K562 (cell line): Measurements from ENCODE around the gene GRIK1. TPM values are rescaled to one million over a fixed set of nuclear protein-coding genes. Genes with fewer than 3 reads are reported as not detected.
A peak's percentile ranks its signal among the peaks of the same experiment; 100 is the strongest.

Source experiments
- ATAC-seq: fragments of 200-7000 bp; cut with Tn5 transposase; 3 replicates; pipeline ENCODE4 v1.9.1; 2020; ENCODE audit warnings: moderate library complexity
- BruUV-seq: library from RNA; stranded (reverse); fragments of 400-500 nt; replicated peaks from 2 replicates; lab custom pipeline; 2021; lab: Mats Ljungman, UMichigan
- CTCF ChIA-PET: fragments of 300-600 bp; formaldehyde crosslinking; extraction: SDS; loops from one replicate; lab custom pipeline; 2021; ENCODE audit warnings: low intra/inter-chr PET ratio; lab: Yijun Ruan, JAX
- POLR2A ChIA-PET: fragments of 300-600, 350-650 bp; sonication (Branson Sonifier 250); formaldehyde crosslinking; extraction: SDS; loops from one replicate; lab custom pipeline; 2021; ENCODE audit warnings: antibody characterized with exemption, inconsistent platforms; lab: Yijun Ruan, JAX
- DNase-seq, 4 experiments: peaks; one replicate each; pipeline versions ENCODE4 v3.0.0 to v3.0.0-alpha.2; 2011 to 2018; ENCODE audit warnings: low spot score in 3 of 4, mixed read lengths in 3 of 4; ENCODE audit errors: extremely low read depth in 1 of 4
- FAIRE-seq: peaks from 2 replicates; lab custom pipeline; 2011; peaks lifted over from hg19 to GRCh38; lab: Jason Lieb, UNC
- H2AFZ ChIP-seq: 2 replicates; pipeline ENCODE4 v1.6.0; 2011; ENCODE audit warnings: low read depth, low read length, control low read depth, inconsistent platforms
- H3K27ac ChIP-seq: fragments of 200-600 bp; 3 replicates; pipeline ENCODE4 v1.8.0; 2011; ENCODE audit warnings: low read depth, mild to moderate bottlenecking, control low read depth, inconsistent platforms, low read length, moderate library complexity, mixed read lengths; ENCODE audit errors: extremely low read depth
- H3K27me3 ChIP-seq, 2 experiments: fragments of 300-600 bp in 1 of 2; 2 replicates in 1 of 2; 3 replicates in 1 of 2; pipeline versions ENCODE4 v1.6.0 to v1.8.0; 2011; ENCODE audit warnings: inconsistent platforms in 2 of 2, low read length in 2 of 2, mild to moderate bottlenecking in 1 of 2, mixed read lengths in 1 of 2, moderate library complexity in 1 of 2; ENCODE audit not compliant: control insufficient read depth in 2 of 2, insufficient read depth in 2 of 2
- H3K36me3 ChIP-seq: fragments of 300-600 bp; 3 replicates; pipeline ENCODE4 v1.8.0; 2011; ENCODE audit warnings: mild to moderate bottlenecking, low read length, inconsistent platforms; ENCODE audit not compliant: control insufficient read depth, insufficient read depth
- H3K4me1 ChIP-seq, 2 experiments: fragments of 200-600 bp in 1 of 2; replicated peaks in 1 of 2; 2 replicates in 1 of 2; 3 replicates in 1 of 2; pipeline versions ENCODE4 v1.5.1 to v1.8.0; 2011; ENCODE audit warnings: inconsistent platforms in 2 of 2, low read length in 2 of 2, mild to moderate bottlenecking in 1 of 2, mixed read lengths in 1 of 2, moderate library complexity in 1 of 2; ENCODE audit not compliant: control insufficient read depth in 2 of 2, insufficient read depth in 2 of 2
- H3K4me2 ChIP-seq: 2 replicates; pipeline ENCODE4 v1.6.1; 2011; ENCODE audit warnings: low read length, control low read depth, inconsistent platforms, mixed read lengths; ENCODE audit not compliant: insufficient read depth
- H3K4me3 ChIP-seq: fragments of 200-600 bp; sonication (generic), shearing (Covaris generic); 2 replicates; pipeline ENCODE4 v1.5.1; 2016; ENCODE audit warnings: control low read depth, inconsistent platforms
- H3K79me2 ChIP-seq: fragments of 200-600 bp; 3 replicates; pipeline ENCODE4 v1.8.0; 2011; ENCODE audit warnings: low read length, inconsistent platforms; ENCODE audit not compliant: control insufficient read depth, insufficient read depth
- H3K9ac ChIP-seq, 2 experiments: 2 replicates each; pipeline versions ENCODE4 v1.6.0 to v1.6.1; 2011; ENCODE audit warnings: low read depth in 2 of 2, low read length in 2 of 2, control low read depth in 1 of 2, inconsistent platforms in 1 of 2, mild to moderate bottlenecking in 1 of 2, mixed read lengths in 1 of 2; ENCODE audit not compliant: insufficient read depth in 1 of 2
- H3K9me1 ChIP-seq: one replicate; pipeline ENCODE4 v1.6.0; 2011; ENCODE audit warnings: inconsistent platforms, mild to moderate bottlenecking, low read length, moderate library complexity; ENCODE audit not compliant: control insufficient read depth, insufficient read depth
- H3K9me3 ChIP-seq: replicated peaks from 2 replicates; pipeline ENCODE4 v1.5.1; 2011; ENCODE audit warnings: low read depth, low read length, inconsistent platforms; ENCODE audit not compliant: control insufficient read depth, insufficient read depth
- H4K20me1 ChIP-seq: replicated peaks from 2 replicates; pipeline ENCODE4 v1.6.1; 2011; ENCODE audit warnings: low read length, inconsistent platforms, mixed read lengths; ENCODE audit not compliant: control insufficient read depth, insufficient read depth
- CEBPB ChIP-seq: fragments of 450-650 bp; IDR thresholded peaks from 2 replicates; pipeline ENCODE4 v1.6.1; 2016; ENCODE audit warnings: missing genetic modification characterization, missing compliant biosample characterization
- CEBPG ChIP-seq, 3 experiments: fragments of 200-800 bp in 1 of 3; sonication (Bioruptor generic) in 1 of 3; sonication (generic) in 1 of 3; formaldehyde crosslinking in 1 of 3; IDR thresholded peaks in 2 of 3; conservative IDR thresholded peaks in 1 of 3; 2 replicates each; pipeline versions ENCODE4 v1.6.1 to v1.8.0; 2016 to 2022; ENCODE audit warnings: missing compliant biosample characterization in 2 of 3, missing genetic modification characterization in 2 of 3, mild to moderate bottlenecking in 1 of 3, missing genetic modification reagents in 1 of 3
- GATAD2B ChIP-seq: fragments of 450-650 bp; IDR thresholded peaks from 2 replicates; pipeline ENCODE4 v1.6.1; 2017; ENCODE audit warnings: mild to moderate bottlenecking, borderline replicate concordance
- PBX2 ChIP-seq, 2 experiments: IDR thresholded peaks in 1 of 2; conservative IDR thresholded peaks in 1 of 2; 2 replicates each; pipeline ENCODE4 v1.6.1; 2016; ENCODE audit warnings: low read depth in 2 of 2, mild to moderate bottlenecking in 1 of 2, missing compliant biosample characterization in 1 of 2, missing genetic modification characterization in 1 of 2, moderate library complexity in 1 of 2
- SRSF1 ChIP-seq: fragments of 200-400 bp; formaldehyde crosslinking; IDR thresholded peaks from 2 replicates; pipeline ENCODE4 v1.6.1; 2017; ENCODE audit warnings: mild to moderate bottlenecking, low read depth, low read length, moderate library complexity
- SRSF9 ChIP-seq: fragments of 200-400 bp; formaldehyde crosslinking; IDR thresholded peaks from 2 replicates; pipeline ENCODE4 v1.6.1; 2017; ENCODE audit warnings: low read depth, low read length, borderline replicate concordance
- THRAP3 ChIP-seq: fragments of 450-650 bp; IDR thresholded peaks from 2 replicates; pipeline ENCODE4 v1.6.1; 2016; ENCODE audit warnings: mild to moderate bottlenecking, inconsistent platforms, borderline replicate concordance
- XRCC4 ChIP-seq: IDR thresholded peaks from one replicate; pipeline ENCODE4 v1.6.1; 2011; ENCODE audit not compliant: insufficient read depth, insufficient read length; ENCODE audit errors: extremely low read depth
- ZC3H11A ChIP-seq: IDR thresholded peaks from 2 replicates; pipeline ENCODE4 v1.6.1; 2012; ENCODE audit warnings: low read depth, low read length, improper control_type of control experiment
- WGBS: fragments of 100-300 bp; shearing (Covaris generic); methylation state at CpG from one replicate; pipeline ENCODE4 v1.1.6; 2016; ENCODE audit warnings: low coverage, mixed read lengths; ENCODE audit not compliant: insufficient coverage; ENCODE audit errors: missing lambda C conversion rate; 5-methylcytosine and 5-hydroxymethylcytosine counted together
- in situ Hi-C: fragments of 300-500 bp; cut with MboI; formaldehyde crosslinking; loops from 4 replicates; pipeline ENCODE4 v1.15.0; 2018; ENCODE audit warnings: inconsistent platforms, mixed read lengths
- intact Hi-C: fragments of 100-400 bp; cut with micrococcal nuclease; formaldehyde crosslinking; loops from 2 replicates; pipeline ENCODE4 v1.14.2; 2022
- polyA plus RNA-seq, 8 experiments: library from polyadenylated mRNA; depleted of rRNA in 4 of 8; stranded (reverse) in 5 of 8; unstranded in 3 of 8; fragments of >200 nt; fragmentation: Nextera tagmentation in 2 of 8; fragmentation: Illumina TruSeq in 1 of 8; extraction: Ambion mirVana in 2 of 8; extraction: Trizol in 1 of 8; gene quantifications; 2 replicates each; pipeline versions ENCODE4 v1.2.1 to v1.2.3, GENCODE V29; 2011 to 2014; ENCODE audit warnings: inconsistent platforms in 1 of 8, missing spikeins in 1 of 8
- total RNA-seq, 7 experiments: library from RNA; depleted of rRNA in 6 of 7; stranded (reverse); fragments of >200 nt in 6 of 7; fragmentation: Illumina TruSeq in 2 of 7; extraction: Trizol in 2 of 7; gene quantifications; 2 replicates each; pipeline versions ENCODE4 v1.2.1 to v1.2.3, GENCODE V29; 2011 to 2021; ENCODE audit warnings: low replicate concordance in 1 of 7

GRIK1 gene
- total and polyA plus RNA-seq, 9 of the 15 experiments (the other 6 are each of a cell fraction or from before 2014, with no cell fraction given), result 0.17 to 2.8 (median 0.53) TPM

DNA sequence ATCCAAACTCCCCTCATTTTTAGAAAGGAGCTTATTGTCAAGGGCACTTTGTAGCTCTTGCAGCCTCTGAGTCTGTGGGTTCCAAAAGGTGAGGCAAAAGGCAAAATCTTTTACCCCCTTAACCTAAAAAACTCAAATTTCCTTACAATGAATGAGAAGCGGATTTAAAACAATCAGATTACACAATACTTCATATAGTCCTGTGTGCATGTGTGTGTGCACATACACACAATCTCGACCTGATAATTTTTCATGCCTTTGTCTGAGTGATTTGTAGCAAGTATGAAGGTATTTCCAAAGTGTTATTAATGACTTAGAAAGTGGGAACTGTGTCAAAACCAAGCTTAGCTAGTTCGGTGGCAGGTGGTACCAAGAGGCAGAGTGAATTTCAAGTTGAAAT is 42.9 kb downstream of the GRIK1 start:
- Histone ChIP-seq H3K9ac (no peak overlapping the region), H3K4me3 (no peak overlapping the region), H3K9me1 (no peaks in the 10 kb centered on the region), H3K79me2 (no peaks in the 10 kb centered on the region), H3K27ac (no peak overlapping the region), H2AFZ (no peak overlapping the region), H3K4me1 (no peaks in the 10 kb centered on the region), H4K20me1 (no peaks in the 10 kb centered on the region), H3K9me3 (no peaks in the 10 kb centered on the region), H3K36me3 (no peaks in the 10 kb centered on the region), H3K4me2 (no peak overlapping the region), H3K27me3 (no peaks in the 10 kb centered on the region; a peak in 1 of 5 replicates)
- intact Hi-C loops (no loop called here), in situ Hi-C loops (no loop called here)
- CTCF ChIA-PET, result no interaction called here
- POLR2A ChIA-PET, result interaction anchor here (0.9 kb wide), 1 partner anchor 9 kb away, joined by 3 read pairs; no protein-coding TSS in a partner anchor
- no peak for DNase-seq
- no peak for ATAC-seq
- FAIRE-seq, result no peak
- BruUV-seq, result no TSS peak
- 3% methylated on average over 3 of the region's 3 CpGs for WGBS
- TF ChIP-seq ZC3H11A (no peak), XRCC4 (no peak), GATAD2B (no peak), CEBPB (tag) (peak; percentile 55), CEBPG (CRISPR knock-in tag; IDR thresholded peaks at IDR 0.05) (no peak), CEBPG (tag; conservative IDR thresholded peaks at IDR 0.05 in 1 of 2, IDR thresholded peaks at IDR 0.05 in 1 of 2) (peak in 1 of 2 experiments; percentile 39; a peak in 1 of 4 replicates), SRSF1 (no peak), THRAP3 (no peak), PBX2 (CRISPR knock-in tag; IDR thresholded peaks at IDR 0.05; ENCODE audit: low read depth) (no peak), PBX2 (tag; conservative IDR thresholded peaks at IDR 0.05; ENCODE audit: low read depth) (no peak), SRSF9 (no peak)
